ENCODE data around the gene PRDM5.

- TF ChIP-seq CTCF (IDR thresholded peaks at IDR 0.05) (peak in 3 of 7 experiments; percentile 14 to 37 (median 26)), POLR2A (IDR thresholded peaks at IDR 0.05) (no peak)
These were observed 78.5 kb downstream of the PRDM5 start for GRCh38 chr4:120843849-120844527.

Data from body of pancreas (tissue), 4 donors.